ENCODE measurements around the gene PIK3IP1.
"Not testable (repeated sequence)": the region's sequence is repeated elsewhere in the genome, so short reads cannot be mapped to it uniquely, and the experiment has no call there.

The PIK3IP1 gene

GRCh38 chr22:31248138-31248745 lies 44.0 kb downstream of the PIK3IP1 start:
- TF ChIP-seq ZFX (IDR thresholded peaks at IDR 0.05; ENCODE audit: borderline replicate concordance) (no peak), CTCF (IDR thresholded peaks at IDR 0.05) (no peak)
- peak overlapping the region; percentile 58 for H3K27ac ChIP-seq

- TF ChIP-seq ZFX (IDR thresholded peaks at IDR 0.05; ENCODE audit: borderline replicate concordance), result no peak
- no peak for TF ChIP-seq CTCF (IDR thresholded peaks at IDR 0.05)
- peak overlapping the region; percentile 58 for H3K27ac ChIP-seq
Measured at GRCh38 chr22:31247726-31248125, 44.6 kb downstream of the PIK3IP1 start.

GRCh38 chr22:31246687-31247086 lies 45.6 kb downstream of the PIK3IP1 start:
- H3K27ac ChIP-seq, result peak overlapping the region; percentile 58
- no peak for TF ChIP-seq CTCF (IDR thresholded peaks at IDR 0.05)
- no peak for TF ChIP-seq ZFX (IDR thresholded peaks at IDR 0.05; ENCODE audit: borderline replicate concordance)

GRCh38 chr22:31245998-31246397 lies 46.3 kb downstream of the PIK3IP1 start:
- H3K27ac ChIP-seq, result not testable (repeated sequence)

GRCh38 chr22:31244943-31245451 lies 47.3 kb downstream of the PIK3IP1 start:
- no peak overlapping the region for H3K27ac ChIP-seq
- TF ChIP-seq ZFX (IDR thresholded peaks at IDR 0.05; ENCODE audit: borderline replicate concordance), result no peak
- no peak for TF ChIP-seq CTCF (IDR thresholded peaks at IDR 0.05)

GRCh38 chr22:31244046-31244942 lies 48.0 kb downstream of the PIK3IP1 start:
- peak overlapping the region; percentile 20 for H3K27ac ChIP-seq

More at GRCh38 chr22:31244046-31244942, 48.0 kb downstream of the PIK3IP1 start:
- TF ChIP-seq CTCF (IDR thresholded peaks at IDR 0.05), result no peak
- no peak for TF ChIP-seq ZFX (IDR thresholded peaks at IDR 0.05; ENCODE audit: borderline replicate concordance)

Measured in 22Rv1 (cell line).